ENCODE results near the gene RAB9A.
"Not testable (repeated sequence)": the region's sequence is repeated elsewhere in the genome, so short reads cannot be mapped to it uniquely, and the experiment has no call there.

RAB9A gene

DNA sequence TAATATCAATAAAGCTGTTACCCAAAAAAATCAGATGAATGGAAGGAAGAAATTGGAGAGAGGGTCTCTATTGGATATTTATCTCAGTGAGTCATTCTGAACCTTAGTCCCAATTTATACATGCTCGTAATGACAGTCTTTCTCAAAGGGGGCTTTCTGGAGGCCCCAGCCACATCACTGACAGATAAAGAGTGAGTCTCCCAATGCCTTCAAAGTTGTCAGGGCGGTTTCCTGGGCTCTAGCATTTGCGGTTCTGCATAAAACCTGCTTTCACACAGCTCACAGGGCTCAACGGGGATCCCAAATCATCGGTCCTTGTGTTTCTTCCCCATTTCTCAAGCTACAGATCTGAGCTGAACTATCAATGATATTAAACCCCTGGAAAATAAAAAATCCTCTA is 18.7 kb upstream of the RAB9A start:
- no peak for DNase-seq

DNA sequence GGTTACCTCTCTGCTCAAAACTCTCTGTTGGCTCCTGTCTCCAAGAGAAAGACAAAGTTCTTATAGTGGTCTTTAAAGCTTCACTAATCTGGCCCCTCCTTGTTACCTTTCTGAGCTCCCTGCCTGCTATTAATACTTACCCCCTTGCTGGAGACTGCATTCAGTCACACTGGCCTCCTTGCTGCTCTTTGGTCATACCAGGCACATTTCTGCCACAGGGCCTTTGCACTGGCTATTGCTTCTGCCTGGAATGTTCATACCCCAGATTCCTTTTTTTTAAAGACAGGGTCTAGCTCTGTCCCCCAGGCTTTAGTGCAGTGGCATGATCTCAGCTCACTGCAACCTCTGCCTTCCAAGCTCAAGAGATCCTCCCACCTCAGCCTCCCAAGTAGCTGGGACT is 15.9 kb upstream of the RAB9A start:
- no peak for DNase-seq

DNA sequence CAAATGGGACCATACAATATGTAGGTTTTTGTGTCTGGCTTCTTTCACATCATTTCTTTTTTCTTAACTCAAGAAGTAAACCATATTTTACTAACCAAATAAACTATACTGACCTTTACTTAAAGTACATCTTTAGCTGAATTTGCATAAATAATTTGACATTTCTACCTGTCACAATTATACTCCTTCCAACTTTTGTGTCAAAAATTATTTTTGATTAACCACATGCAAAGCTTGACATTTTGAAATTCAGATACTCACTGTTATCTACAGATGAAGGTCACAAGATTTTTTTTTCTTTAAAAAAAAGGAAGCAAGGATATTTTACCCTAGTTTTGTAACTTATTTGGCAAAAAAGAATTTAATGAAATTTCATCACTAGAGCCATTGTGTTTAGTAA is 12.0 kb upstream of the RAB9A start:
- DNase-seq = no peak

DNA sequence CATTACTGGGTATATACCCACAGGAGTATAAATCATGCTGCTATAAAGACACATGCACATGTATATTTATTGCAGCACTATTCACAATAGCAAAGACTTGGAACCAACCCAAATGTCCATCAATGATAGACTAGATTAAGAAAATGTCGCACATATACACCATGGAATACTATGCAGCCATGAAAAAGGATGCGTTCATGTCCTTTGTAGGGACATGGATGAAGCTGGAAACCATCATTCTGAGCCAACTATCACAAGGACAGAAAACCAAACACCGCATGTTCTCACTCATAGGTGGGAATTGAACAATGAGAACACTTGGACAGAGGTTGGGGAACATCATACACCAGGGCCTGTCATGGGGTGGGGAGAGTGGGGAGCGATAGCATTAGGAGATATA is 9.2 kb upstream of the RAB9A start:
- not testable (repeated sequence) for DNase-seq

DNA sequence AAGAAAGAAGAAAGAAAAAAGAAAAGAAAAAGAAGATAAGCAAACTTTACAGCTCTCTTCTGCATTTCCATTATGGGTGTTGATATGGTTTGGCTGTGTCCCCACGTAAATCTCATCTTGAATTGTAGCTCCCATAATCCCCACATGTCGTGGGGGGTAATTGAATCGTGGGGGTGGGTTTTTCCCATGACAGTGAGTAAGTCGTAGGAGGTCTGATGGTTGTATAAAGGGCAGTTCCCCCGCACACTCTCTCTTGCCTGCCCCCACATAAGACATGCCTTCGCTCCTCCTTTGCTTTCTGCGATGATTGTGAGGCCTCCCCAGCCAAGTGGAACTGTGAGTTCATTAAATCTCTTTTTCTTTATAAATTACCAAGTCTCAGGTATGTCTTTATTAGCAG is 7.3 kb upstream of the RAB9A start:
- DNase-seq = no peak

DNA sequence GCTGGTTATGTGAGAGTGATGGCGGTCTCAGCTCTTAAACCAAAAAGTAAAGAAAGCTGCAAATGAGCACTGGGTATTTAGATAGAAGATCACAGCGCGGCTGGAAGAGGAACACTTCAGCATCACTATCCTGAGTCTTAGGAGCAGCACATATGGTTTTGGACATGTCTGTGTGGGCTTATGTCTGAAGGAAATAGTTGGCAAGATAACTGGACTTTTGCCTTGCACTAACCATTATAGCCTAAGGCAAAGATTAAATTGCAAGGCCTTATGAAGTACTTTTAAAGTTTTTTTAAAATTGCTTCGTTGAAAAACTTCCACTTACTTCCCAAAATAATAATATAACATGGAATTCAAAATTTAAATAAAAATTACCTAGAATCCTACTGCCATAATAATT is 4.6 kb upstream of the RAB9A start:
- DNase-seq = no peak

DNA sequence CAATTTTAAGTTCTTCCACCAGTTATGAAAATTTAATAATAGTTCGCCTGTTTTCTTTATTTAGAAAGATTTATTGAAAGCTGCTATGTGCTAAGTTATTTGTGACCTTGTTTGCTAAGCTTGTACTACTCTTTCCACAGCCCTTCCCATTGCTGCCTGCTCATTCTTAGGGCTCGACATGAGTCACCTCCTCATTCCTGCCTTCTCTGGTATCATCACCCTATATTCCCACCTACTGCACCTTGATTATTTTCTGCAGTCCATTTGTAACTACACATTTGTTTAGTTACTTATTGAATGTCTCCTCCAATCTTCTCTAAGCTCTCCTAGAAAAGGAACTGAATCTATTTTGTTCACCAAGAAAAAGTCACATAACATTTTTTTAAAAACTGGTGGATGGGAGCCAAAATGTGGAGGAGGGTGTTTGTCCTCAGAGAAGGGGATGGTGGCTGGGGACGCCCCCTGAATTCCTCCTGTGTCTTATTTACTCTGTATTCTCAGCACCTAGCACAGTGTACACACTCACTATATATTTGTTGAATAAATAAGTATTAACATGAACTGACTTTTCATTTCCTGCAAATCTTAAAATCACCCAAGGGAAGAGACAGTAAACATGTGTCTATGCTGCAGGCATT is 3.7 kb upstream of the RAB9A start:
- DNase-seq = no peak

DNA sequence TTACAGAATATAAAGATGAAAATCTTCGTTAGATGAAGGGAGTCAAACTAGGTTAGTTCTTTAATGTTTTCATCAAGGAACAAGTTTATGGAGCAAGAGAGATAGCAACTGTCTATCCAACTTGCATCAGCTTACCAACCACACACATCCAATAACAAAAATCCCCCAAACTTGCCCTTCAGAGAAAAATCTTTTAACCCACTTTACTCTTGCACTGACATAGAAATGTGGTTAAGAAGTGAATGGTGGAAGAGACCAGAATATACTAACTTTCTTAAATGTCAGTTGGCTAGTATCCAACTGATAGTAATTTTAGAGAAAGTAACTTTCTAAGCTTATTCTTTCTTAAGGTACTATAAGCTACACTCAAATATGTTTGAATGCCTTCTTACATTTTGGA is 1.7 kb upstream of the RAB9A start:
- DNase-seq = no peak

DNA sequence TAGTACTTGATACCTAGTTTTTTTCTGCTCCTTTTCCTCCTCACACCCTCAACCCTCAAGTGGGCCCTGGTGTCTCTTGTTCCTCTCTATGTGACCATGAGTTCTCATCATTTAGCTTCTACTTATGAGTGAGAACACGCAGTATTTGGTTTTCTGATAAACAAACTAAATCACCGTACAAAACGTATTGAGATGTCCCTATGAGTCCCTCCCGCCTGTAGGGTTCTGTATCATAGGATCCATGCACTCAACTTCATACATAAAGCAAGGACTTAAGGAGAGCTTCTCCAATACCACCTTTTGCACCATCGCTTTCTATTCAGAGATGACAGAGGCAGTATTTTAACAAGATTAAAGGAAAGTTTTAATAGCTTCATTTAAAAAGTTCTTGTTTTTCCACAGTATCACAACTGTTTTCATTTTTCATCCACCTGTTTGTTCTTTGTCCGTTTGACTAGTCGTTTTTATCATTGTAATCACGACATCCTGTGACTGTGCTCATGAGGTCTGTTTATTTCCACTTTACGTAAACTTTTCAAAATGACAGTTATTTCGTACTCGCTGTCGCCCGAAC is 457 bp upstream of the RAB9A start:
- no peak for DNase-seq

DNA sequence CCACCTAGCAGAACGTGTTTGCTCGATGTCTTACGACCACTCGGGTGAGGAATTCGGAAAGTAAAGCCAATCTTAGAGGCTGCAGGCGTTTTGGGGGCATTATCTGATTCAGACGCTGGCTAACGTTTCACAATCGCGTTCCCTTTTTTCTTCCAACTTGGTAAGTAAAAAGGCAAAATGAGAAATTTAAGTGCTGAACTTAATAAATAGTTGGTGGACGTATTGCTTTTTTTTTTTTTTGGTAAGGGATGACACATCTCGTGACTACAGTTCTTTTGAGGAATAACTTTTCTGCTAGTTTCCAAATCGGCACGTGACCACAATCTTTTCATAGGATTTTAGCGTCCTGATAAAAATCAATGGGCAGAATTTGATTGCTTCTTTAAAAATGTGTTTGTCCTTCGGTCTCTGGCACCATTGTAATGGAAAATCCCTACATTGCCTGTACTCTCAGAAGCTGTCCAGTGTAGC is 848 bp downstream of the RAB9A start:
- no peak for DNase-seq

DNA sequence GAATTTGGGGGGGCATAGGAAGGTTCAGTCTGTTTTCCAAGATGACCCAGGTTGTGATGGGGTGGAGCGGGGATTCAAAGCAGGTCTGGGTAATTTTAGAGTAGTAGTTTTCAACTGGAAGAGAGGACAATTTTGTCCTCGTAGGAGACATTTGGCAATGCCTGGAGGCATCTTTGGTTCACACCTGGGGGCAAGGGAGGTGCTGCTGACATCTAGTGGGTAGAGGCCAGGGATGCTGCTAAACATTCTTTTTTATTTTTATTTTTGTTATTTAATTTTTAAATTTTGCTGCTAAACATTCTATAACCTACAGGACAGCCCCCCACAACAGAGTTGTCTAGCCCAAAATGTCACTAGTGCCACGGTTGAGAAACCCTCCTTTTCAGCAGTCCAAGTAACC is 1.9 kb downstream of the RAB9A start:
- no peak for DNase-seq

DNA sequence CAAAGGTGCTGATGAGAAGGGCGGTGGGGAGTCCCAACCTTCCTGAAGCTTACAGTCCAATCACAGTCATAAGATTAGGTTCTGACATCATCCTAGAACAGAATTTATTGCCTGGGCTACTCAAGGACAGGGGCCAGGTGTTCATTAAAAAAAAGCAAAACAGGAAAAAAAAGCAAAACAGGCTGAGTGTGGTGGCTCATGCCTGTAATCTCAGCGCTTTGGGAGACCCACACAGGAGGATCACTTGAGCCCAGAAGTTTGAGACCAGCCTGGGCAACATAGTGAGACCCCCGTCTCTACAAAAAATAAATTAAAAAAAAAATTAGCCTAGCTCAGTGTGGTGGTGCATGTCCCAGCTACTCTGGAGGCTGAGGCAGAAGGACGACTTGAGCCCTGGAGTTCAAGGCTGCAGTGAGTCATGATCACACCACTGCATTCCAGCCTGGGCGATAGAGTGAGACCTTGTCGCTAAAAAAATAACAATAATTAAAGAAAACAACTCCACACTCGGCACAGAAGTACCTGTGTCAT is 3.0 kb downstream of the RAB9A start:
- DNase-seq = no peak

DNA sequence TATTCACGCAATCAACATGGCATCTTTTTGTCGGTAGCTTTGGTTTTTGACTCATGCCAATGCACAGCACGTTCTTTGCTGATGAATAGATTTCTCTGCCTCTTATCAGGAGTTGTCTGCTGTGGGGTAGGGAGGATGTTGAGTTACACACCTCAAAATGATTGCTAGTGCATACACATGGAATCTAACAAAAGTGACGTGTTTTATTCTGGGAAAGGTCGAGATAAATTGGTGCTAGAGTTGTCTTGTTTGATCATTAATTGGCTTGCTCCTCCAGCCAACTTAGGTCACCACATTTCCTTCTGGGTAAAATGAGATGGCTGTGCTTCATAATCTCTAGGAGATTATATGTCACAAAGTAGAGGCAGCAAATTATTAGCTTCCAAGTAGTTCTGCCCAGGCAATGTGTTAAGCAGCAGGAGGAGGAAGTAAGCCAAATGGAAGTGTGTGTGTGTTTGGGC is 3.9 kb downstream of the RAB9A start:
- DNase-seq = no peak

DNA sequence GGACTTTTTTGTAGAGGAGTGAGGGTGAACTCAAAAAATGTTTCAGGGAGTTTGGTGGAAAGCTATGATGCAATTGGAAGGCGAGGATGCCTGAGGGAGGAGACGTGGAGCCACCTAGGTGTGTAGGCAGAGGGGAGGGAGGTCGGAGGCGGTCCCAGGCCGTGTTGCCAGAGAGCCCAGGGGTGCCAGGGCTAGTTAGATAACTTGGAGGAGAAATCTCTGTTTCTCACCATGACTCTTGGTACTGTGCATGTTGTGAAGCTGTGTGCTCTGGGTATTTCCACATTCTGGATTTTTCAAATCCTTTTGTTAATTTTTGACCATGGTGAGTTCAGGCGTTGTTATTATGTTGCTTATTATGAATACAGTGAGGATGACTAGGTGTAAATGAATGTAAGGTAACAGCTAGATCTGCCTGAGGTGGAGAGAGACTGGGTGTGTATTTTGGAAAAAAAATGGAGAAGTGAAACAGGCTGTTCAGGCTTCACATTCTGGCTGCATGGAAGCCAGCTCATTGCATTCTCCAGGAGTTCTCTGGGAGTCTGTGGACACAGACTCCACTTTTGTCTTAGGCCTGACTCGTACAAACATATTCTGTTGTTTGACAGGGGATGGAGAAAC is 4.5 kb downstream of the RAB9A start:
- no peak for DNase-seq

DNA sequence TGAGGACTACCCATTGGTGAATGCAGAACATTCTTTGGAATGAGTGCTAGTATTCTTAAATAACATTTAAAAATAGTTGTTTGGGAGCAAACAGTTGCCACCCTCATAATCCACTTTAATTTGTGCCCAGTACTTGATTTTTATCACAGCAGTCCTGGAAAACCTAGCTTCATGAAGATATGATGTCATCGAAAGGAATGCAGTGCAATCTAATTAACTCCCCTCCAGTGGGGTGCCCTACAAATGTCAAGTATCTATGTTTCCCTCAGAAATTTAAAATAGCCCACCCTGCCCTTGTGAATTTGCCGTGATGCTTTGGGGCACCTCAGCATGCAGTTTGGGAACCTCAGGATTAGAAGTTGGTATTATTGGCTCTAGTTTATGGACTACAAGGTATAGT is 5.4 kb downstream of the RAB9A start:
- no peak for DNase-seq

DNA sequence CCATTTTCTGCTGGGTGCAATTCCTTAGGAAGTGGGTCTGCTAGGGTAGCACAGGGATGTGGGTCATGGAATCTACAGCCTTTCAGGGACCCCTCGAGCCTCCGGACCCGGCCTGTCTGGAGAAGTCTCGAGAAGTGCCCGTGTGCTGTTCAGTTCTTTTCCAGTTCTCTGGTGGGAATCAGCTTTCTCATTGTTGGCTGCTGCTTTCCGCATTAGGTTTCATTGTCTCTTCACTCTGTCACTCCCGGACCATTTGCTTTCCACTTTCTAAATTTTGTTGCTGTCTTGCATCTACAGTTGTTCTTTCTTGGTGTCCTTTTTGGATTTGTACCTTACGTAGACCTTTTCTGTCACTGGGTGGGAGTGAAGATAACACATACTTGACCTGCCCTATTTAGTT is 6.1 kb downstream of the RAB9A start:
- DNase-seq = no peak

DNA sequence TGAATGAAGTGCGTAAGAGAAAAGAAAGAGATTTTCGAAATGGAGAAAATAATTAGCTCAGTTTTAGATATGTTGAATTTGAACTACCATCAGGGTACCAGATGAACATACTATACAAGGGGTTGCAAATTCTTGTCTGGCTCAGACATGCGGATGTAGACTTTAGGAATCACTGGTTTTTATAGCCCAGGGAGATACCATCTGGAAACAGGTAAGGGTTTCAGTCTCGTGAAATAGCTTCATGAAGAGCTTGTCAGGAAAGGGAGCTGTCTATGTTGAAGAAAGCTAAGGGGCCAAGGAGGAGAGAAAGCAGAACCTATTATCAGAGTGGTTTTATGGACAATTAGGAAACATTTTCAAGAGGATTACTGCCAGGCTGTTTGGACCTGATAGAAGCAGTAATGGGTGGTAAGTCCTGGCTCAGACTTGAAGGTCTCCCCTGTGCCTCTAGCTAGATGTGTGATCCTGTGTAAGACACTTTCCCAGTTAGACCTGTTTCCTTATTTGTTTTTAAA is 6.7 kb downstream of the RAB9A start:
- no peak for DNase-seq

DNA sequence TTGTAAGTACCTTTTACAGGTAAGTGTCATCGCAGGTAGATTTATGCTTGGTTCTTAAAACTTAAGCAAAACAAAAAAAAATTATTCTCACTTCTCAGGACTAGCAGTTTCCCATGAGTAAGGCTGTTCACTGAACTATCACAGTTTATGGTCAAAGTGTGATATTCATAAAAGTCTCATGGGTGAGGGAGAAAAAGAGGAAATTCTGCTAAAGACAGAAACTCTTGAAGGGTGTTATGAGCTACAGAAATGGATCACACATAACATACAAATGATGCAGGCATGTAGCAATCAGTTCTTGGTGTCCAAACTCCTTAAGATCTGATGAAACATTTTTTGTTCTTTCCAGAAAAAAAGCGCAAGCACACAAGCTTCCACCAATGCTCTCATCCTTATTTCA is 8.5 kb downstream of the RAB9A start:
- DNase-seq = no peak

DNA sequence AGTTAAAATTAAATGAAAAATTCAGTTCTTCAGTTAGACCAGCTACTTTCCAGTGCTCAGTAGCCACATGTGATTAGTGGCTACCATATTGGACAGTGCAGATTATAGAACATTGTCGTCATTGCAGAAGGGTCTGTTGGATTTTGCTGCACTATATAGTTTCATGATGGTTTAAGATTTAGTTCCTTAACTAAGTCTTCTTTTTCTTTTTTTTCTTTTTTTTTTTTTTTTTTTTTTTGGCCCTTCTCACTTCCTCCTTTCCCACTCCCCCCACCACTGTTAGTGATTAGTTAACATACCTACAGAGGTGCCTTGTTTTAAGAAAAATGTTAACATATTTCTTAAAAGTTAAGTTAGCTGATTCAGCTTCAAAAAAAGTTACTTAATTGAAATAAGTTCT is 9.0 kb downstream of the RAB9A start:
- no peak for DNase-seq

DNA sequence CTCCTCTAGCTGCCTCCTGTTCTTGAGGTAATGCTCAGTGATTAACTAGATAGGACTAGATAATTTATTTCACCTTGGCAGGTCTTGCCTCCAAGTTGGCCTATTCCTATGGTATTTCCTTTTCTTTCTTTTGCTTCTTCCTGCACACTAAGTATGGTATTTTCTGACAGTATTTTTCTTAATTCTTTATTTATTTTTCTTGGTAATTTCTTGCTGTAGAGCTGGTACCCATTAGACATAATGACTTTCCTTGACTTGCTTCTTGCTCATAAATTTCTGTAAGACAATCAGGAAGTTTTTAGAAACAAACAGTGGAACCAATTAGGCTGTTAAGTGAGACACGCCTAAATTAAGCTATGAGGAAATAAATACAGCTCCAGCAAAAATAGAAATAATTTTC is 9.5 kb downstream of the RAB9A start:
- DNase-seq = no peak

DNA sequence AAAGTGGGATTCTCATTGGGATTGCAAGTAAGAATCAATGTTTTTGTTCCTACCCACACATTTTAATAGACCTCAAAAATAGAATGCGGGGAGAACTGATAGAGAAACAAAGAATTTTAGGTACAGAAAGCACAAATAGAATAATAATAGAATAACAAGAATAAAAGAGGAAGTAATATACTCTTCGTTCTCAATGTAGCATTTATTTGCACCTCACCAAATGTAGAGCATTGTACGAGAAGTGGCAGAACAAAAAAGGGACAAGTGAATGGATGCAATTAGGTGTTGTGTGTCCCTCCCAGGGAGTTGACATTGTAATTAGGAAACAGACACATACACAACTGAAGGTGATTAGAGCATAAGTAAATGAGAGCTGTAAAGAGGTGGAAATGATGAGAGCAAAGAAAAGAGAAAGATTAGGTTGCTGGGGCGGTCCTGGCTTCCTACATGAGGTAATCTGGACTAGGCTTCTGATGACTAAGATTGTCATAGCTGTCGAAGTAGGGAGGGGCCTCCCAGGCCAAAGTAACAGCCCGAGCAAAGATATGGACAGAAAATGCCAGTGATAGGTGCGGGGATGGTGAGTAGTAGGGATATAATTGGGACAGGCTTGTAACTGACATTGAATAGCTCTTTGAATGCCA is 10.4 kb downstream of the RAB9A start:
- no peak for DNase-seq

DNA sequence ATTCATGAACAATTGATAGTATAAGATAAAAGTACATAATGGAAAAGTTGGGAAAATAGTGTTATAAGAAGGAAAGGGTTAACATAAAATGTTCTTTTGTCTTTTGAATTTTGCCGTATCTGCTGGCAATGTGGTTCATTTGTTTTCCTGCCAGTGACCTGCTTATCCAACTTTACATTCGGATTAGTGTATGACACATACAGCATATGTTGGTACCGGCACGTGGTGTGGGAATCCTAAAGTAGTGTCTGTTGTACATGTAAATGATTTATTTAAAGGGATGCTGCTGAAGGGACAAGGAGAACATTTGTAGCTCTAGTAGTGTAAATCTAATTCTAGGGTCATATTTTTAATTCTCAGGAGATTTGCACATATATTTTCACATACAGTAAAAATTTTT is 11.5 kb downstream of the RAB9A start:
- no peak for DNase-seq

DNA sequence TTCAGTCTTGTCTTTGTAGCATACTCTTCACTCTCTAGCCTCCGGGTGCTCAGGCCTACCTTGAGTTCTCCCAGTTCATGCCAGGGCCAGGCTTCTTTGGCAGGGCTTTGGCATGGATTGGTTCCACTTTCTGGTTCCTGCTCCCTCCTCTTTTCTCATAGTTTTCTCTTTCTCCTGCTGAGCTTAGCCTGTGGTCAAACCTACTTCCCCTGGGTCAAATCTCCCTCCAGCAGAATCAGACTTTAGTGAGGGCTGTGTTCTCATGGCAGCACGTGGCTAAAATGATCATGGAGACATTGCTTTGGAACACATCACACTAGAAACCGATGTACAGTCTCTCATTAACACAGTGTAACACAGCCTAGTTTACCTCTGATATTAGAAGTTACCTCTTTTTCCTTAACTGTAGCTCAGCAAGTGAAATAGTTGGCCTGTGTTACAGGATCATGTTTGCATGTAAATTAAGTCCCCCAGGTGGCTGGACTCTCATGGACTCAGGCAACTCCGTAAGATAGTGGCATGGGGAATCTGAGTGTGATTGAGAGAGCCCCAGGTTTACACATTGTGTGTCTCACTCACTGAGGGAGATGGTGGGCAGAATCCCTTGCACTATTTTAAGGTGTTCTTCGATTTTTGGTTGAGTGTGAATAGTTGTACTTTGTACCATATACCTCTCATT is 13.3 kb downstream of the RAB9A start:
- DNase-seq = no peak

Measured in stimulated activated CD4-positive, alpha-beta T cell treated with anti-CD3 and anti-CD28 coated beads, Interleukin-4, amount 100 ng/mL, for 1 hour (primary cell).